Liver (tissue), 9 donors: ENCODE measurements around the gene FSTL1. TPM values are rescaled to one million over a fixed set of nuclear protein-coding genes. Genes with fewer than 3 reads are reported as not detected.

Experiments used
- DNase-seq: peaks from one replicate; pipeline ENCODE4 v3.0.0-alpha.2; 2017; ENCODE audit warnings: low spot score
- H3K27ac ChIP-seq, 2 donors: one replicate each; pipeline ENCODE4 v1.7.0; 2013; ENCODE audit warnings: inconsistent platforms in 2 of 2, low read length in 2 of 2, control low read depth in 1 of 2, low read depth in 1 of 2, mild to moderate bottlenecking in 1 of 2
- H3K27me3 ChIP-seq, 4 donors: one replicate each; pipeline versions ENCODE4 v1.6.1 to v1.7.0; 2013; ENCODE audit warnings: low read length in 3 of 4, inconsistent platforms in 1 of 4, mild to moderate bottlenecking in 1 of 4, moderate library complexity in 1 of 4; ENCODE audit not compliant: control insufficient read depth in 4 of 4, insufficient read depth in 4 of 4
- H3K36me3 ChIP-seq, 4 donors: one replicate each; pipeline versions ENCODE4 v1.6.1 to v1.7.0; 2013; ENCODE audit warnings: low read length in 3 of 4, mild to moderate bottlenecking in 3 of 4, low read depth in 1 of 4, moderate library complexity in 1 of 4; ENCODE audit not compliant: control insufficient read depth in 4 of 4, insufficient read depth in 3 of 4
- H3K4me1 ChIP-seq, 4 donors: one replicate each; pipeline versions ENCODE4 v1.6.1 to v1.7.0; 2013; ENCODE audit warnings: low read length in 3 of 4, mild to moderate bottlenecking in 3 of 4, moderate library complexity in 1 of 4; ENCODE audit not compliant: control insufficient read depth in 4 of 4, insufficient read depth in 4 of 4
- H3K4me3 ChIP-seq, 3 donors: one replicate each; pipeline versions ENCODE4 v1.6.1 to v1.7.0; 2013; ENCODE audit warnings: low read length in 3 of 3, control low read depth in 1 of 3, low read depth in 1 of 3, mild to moderate bottlenecking in 1 of 3
- H3K9ac ChIP-seq, 2 donors: one replicate each; pipeline ENCODE4 v1.7.0; 2013; ENCODE audit warnings: low read length in 2 of 2, mild to moderate bottlenecking in 2 of 2, moderate library complexity in 2 of 2, control low read depth in 1 of 2, low read depth in 1 of 2
- H3K9me3 ChIP-seq, 4 donors: one replicate each; pipeline versions ENCODE4 v1.6.1 to v1.7.0; 2013; ENCODE audit warnings: low read length in 3 of 4; ENCODE audit not compliant: control insufficient read depth in 4 of 4
- ATF3 ChIP-seq: IDR thresholded peaks from 2 replicates; pipeline ENCODE4 v1.6.1; 2016; ENCODE audit warnings: antibody characterized with exemption
- CTCF ChIP-seq: fragments of 150-350 bp; IDR thresholded peaks from 2 replicates; pipeline ENCODE4 v1.5.1; 2017; ENCODE audit warnings: improper control_type of control experiment, low read depth, low read length; ENCODE audit not compliant: missing input control
- EGR1 ChIP-seq, 2 donors: IDR thresholded peaks; 2 replicates each; pipeline ENCODE4 v1.6.1; 2016 to 2018; ENCODE audit warnings: antibody characterized with exemption in 2 of 2, low read depth in 2 of 2
- FOXA2 ChIP-seq: IDR thresholded peaks from 2 replicates; pipeline ENCODE4 v1.6.1; 2016; ENCODE audit warnings: antibody characterized with exemption
- GABPA ChIP-seq, 2 donors: IDR thresholded peaks in 1 of 2; conservative IDR thresholded peaks in 1 of 2; 2 replicates each; pipeline ENCODE4 v1.6.1; 2016; ENCODE audit warnings: antibody characterized with exemption in 2 of 2, mild to moderate bottlenecking in 1 of 2, moderate library complexity in 1 of 2
- HNF4A ChIP-seq, 2 donors: conservative IDR thresholded peaks; 2 replicates each; pipeline ENCODE4 v1.6.1; 2016; ENCODE audit warnings: antibody characterized with exemption in 2 of 2, mild to moderate bottlenecking in 2 of 2
- HNF4G ChIP-seq: IDR thresholded peaks from 2 replicates; pipeline ENCODE4 v1.6.1; 2016; ENCODE audit warnings: antibody characterized with exemption
- NR2F2 ChIP-seq: IDR thresholded peaks from 2 replicates; pipeline ENCODE4 v1.6.1; 2016; ENCODE audit warnings: antibody characterized with exemption
- RAD21 ChIP-seq, 2 donors: IDR thresholded peaks; 2 replicates each; pipeline ENCODE4 v1.6.1; 2016; ENCODE audit warnings: antibody characterized with exemption in 2 of 2, mild to moderate bottlenecking in 2 of 2
- RXRA ChIP-seq, 2 donors: IDR thresholded peaks; 2 replicates each; pipeline ENCODE4 v1.6.1; 2017 to 2018; ENCODE audit warnings: antibody characterized with exemption in 2 of 2, mild to moderate bottlenecking in 1 of 2
- TAF1 ChIP-seq: conservative IDR thresholded peaks from 2 replicates; pipeline ENCODE4 v1.6.1; 2016; ENCODE audit warnings: antibody characterized with exemption, mild to moderate bottlenecking
- WGBS: extraction: QIAGEN DNeasy Blood & Tissue Kit; methylation state at CpG from one replicate; pipeline ENCODE4 v1.1.7; 2013; 5-methylcytosine and 5-hydroxymethylcytosine counted together
- polyA plus RNA-seq, 2 donors: library from polyadenylated mRNA; stranded (reverse) in 1 of 2; unstranded in 1 of 2; fragments of 200-250 nt in 1 of 2; fragments of >200 nt in 1 of 2; fragmentation: Nextera tagmentation in 1 of 2; extraction: Ambion mirVana in 1 of 2; gene quantifications; one replicate each; pipeline versions ENCODE4 v1.2.1 to v1.2.3, GENCODE V29; 2013 to 2015
- total RNA-seq, 2 donors: library from RNA; depleted of rRNA; stranded (reverse); fragments of >200 nt; gene quantifications; one replicate each; pipeline ENCODE4 v1.2.3, GENCODE V29; 2014
- TF ChIP-seq, protein P1 (sequence below): IDR thresholded peaks from 2 replicates; pipeline ENCODE4 v1.6.1; 2016; ENCODE audit warnings: antibody characterized with exemption, mild to moderate bottlenecking
- donor health status: healthy.
- donor health status: healthy.
- donor health status: healthy.
- donor health status: healthy.
- donor health status: healthy.

Gene FSTL1
- total and polyA plus RNA-seq, 4 donors: 9.6 to 67.5 (median 24.6) TPM

DNA sequence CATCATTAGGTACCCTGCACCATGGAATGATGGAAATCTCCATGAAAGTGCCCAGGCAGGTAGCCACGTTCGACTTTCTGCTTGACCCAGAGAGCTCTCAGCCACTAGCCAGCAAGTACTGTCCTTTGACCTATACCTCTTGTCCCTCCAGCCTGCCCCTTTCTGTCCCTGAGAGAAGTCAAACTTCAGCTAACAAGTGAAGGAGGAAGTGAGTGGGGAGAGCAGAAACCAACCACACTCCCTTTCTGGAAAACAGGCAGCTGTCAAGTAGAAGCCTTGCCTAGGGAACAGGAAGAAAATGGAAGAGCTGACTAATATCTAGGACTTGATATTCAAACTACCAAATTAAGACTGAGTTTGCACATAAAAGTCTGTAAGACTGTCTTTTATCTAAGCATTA, 30.3 kb upstream of the FSTL1 start:
- H3K4me1 ChIP-seq: no peaks in the 10 kb centered on the region
- no peaks in the 10 kb centered on the region for H3K36me3 ChIP-seq
- 77% methylated on average over 2 of the region's 2 CpGs for WGBS
- H3K9me3 ChIP-seq: no peaks in the 10 kb centered on the region
- H3K4me3 ChIP-seq: no peak overlapping the region
- no peak overlapping the region for H3K9ac ChIP-seq
- H3K27me3 ChIP-seq: no peaks in the 10 kb centered on the region
- TF ChIP-seq EGR1 (IDR thresholded peaks at IDR 0.05; ENCODE audit: low read depth in 2 of 2): no peak
- TF ChIP-seq, protein P1, sequence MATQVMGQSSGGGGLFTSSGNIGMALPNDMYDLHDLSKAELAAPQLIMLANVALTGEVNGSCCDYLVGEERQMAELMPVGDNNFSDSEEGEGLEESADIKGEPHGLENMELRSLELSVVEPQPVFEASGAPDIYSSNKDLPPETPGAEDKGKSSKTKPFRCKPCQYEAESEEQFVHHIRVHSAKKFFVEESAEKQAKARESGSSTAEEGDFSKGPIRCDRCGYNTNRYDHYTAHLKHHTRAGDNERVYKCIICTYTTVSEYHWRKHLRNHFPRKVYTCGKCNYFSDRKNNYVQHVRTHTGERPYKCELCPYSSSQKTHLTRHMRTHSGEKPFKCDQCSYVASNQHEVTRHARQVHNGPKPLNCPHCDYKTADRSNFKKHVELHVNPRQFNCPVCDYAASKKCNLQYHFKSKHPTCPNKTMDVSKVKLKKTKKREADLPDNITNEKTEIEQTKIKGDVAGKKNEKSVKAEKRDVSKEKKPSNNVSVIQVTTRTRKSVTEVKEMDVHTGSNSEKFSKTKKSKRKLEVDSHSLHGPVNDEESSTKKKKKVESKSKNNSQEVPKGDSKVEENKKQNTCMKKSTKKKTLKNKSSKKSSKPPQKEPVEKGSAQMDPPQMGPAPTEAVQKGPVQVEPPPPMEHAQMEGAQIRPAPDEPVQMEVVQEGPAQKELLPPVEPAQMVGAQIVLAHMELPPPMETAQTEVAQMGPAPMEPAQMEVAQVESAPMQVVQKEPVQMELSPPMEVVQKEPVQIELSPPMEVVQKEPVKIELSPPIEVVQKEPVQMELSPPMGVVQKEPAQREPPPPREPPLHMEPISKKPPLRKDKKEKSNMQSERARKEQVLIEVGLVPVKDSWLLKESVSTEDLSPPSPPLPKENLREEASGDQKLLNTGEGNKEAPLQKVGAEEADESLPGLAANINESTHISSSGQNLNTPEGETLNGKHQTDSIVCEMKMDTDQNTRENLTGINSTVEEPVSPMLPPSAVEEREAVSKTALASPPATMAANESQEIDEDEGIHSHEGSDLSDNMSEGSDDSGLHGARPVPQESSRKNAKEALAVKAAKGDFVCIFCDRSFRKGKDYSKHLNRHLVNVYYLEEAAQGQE: no peak
- no peak for TF ChIP-seq CTCF
- no peak for TF ChIP-seq ATF3
- no peak for TF ChIP-seq GABPA (IDR thresholded peaks at IDR 0.05 in 1 of 2, conservative IDR thresholded peaks at IDR 0.05 in 1 of 2)
- TF ChIP-seq HNF4A (conservative IDR thresholded peaks at IDR 0.05): no peak
- no peak for TF ChIP-seq RAD21 (IDR thresholded peaks at IDR 0.05)
- TF ChIP-seq NR2F2: no peak
- no peak for TF ChIP-seq HNF4G
- no peak for DNase-seq
- no peak overlapping the region for H3K27ac ChIP-seq

- Histone ChIP-seq H3K27me3 (no peaks in the 10 kb centered on the region), H3K9ac (no peak overlapping the region), H3K4me3 (no peak overlapping the region), H3K4me1 (no peaks in the 10 kb centered on the region), H3K9me3 (no peaks in the 10 kb centered on the region), H3K36me3 (no peaks in the 10 kb centered on the region), H3K27ac (no peak overlapping the region)
- DNase-seq: no peak
- WGBS: 91% methylated on average over 4 of the region's 4 CpGs
- TF ChIP-seq RAD21 (IDR thresholded peaks at IDR 0.05): no peak
- TF ChIP-seq HNF4G: no peak
- TF ChIP-seq TAF1: no peak
- TF ChIP-seq FOXA2: no peak
- TF ChIP-seq RXRA (IDR thresholded peaks at IDR 0.05): no peak
Observed at GRCh38 chr3:120477781-120478180, 27.0 kb upstream of the FSTL1 start.

GRCh38 chr3:120475722-120476377, 25.1 kb upstream of the FSTL1 start:
- 88% methylated on average over 6 of the region's 6 CpGs for WGBS

More at GRCh38 chr3:120475722-120476377, 25.1 kb upstream of the FSTL1 start:
- Histone ChIP-seq H3K27ac (no peak overlapping the region), H3K9ac (no peak overlapping the region), H3K9me3 (no peaks in the 10 kb centered on the region), H3K36me3 (no peaks in the 10 kb centered on the region), H3K4me3 (no peak overlapping the region), H3K4me1 (no peaks in the 10 kb centered on the region), H3K27me3 (no peaks in the 10 kb centered on the region)
- TF ChIP-seq HNF4A (conservative IDR thresholded peaks at IDR 0.05) (no peak), EGR1 (IDR thresholded peaks at IDR 0.05; ENCODE audit: low read depth in 2 of 2) (no peak), RXRA (IDR thresholded peaks at IDR 0.05) (no peak)
- no peak for DNase-seq
